Central memory CD8-positive, alpha-beta T cell (primary cell): ENCODE results near the gene LDHAL6B.

ENCODE experiments used
- ATAC-seq: fragments of 150-1000 bp; cut with Tn5 transposase; replicated peaks from 2 replicates; pipeline ENCODE4 v1.10.0; 2022; ENCODE audit warnings: mild to moderate bottlenecking, moderate FRiP score, moderate number of reproducible peaks; ENCODE audit not compliant: poor library complexity, severe bottlenecking; ENCODE audit errors: extremely low read depth
- DNase-seq, 2 donors: peaks; one replicate each; pipeline ENCODE4 v3.0.0; 2021; ENCODE audit warnings: low spot score in 2 of 2
- H3K27ac Mint-ChIP-seq: one replicate; pipeline ENCODE4 v1.8.0; 2022; ENCODE audit warnings: low read depth, mild to moderate bottlenecking, moderate library complexity, mixed read lengths
- H3K27me3 Mint-ChIP-seq: one replicate; pipeline ENCODE4 v1.8.0; 2022; ENCODE audit warnings: mixed read lengths
- H3K36me3 Mint-ChIP-seq: one replicate; pipeline ENCODE4 v1.8.0; 2022; ENCODE audit warnings: mild to moderate bottlenecking, moderate library complexity, mixed read lengths; ENCODE audit not compliant: insufficient read depth
- H3K4me1 Mint-ChIP-seq: one replicate; pipeline ENCODE4 v1.8.0; 2022; ENCODE audit warnings: mixed read lengths
- H3K4me3 Mint-ChIP-seq: one replicate; pipeline ENCODE4 v1.8.0; 2022; ENCODE audit warnings: mild to moderate bottlenecking, moderate library complexity, mixed read lengths
- H3K9me3 Mint-ChIP-seq: one replicate; pipeline ENCODE4 v1.8.0; 2022; ENCODE audit warnings: mixed read lengths

Gene LDHAL6B

DNA sequence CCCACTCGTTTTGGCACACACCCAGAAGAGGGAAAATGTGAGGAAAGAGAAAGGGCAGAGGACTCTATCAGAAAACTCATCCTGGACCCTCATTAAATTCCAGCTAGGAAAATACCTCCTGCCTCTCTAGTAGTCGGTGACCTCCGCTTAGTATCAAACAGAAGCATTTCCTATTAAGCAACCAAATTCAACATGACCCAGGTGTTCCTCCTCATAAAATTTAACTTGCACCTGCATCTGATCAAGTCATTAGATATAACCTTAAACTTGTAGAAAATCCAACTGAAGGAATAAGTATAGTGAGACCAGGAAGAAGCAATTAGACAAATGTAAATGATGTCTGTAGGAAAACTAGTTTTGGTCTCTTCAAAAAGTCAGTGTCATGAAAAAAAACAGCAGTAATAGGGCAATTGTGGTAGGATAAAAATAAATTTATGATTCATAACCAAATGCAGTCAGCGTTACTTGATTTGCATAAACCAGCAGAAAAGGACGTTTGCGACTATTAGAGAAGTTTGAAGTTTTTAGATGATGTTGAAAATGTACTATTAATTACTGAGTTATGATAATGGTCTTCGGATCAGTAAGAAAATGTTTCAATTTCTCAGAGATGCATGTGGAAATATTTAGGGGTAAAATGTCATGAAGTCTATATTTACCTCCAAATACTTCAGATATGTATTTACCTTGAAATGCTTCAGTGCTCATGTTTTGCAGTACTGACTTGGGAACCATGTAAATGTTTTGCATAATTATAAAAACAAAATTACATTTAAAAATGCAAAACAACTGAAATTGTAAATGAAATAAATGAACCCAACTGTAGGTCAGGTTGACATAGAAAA is 44.6 kb downstream of the LDHAL6B start:
- Mint-ChIP-seq H3K4me3 (no peak overlapping the region), H3K4me1 (peaks cover 10% of the 10 kb centered on the region), H3K9me3 (no peaks in the 10 kb centered on the region), H3K27ac (no peak overlapping the region), H3K27me3 (no peaks in the 10 kb centered on the region), H3K36me3 (no peaks in the 10 kb centered on the region)
- no peak for ATAC-seq
- no peak for DNase-seq

- no peaks in the 10 kb centered on the region for H3K36me3 Mint-ChIP-seq
- H3K27me3 Mint-ChIP-seq: no peaks in the 10 kb centered on the region
- DNase-seq (no peak), ATAC-seq (no peak)
- no peak overlapping the region for H3K27ac Mint-ChIP-seq
- H3K9me3 Mint-ChIP-seq: no peaks in the 10 kb centered on the region
- peaks cover 12% of the 10 kb centered on the region for H3K4me1 Mint-ChIP-seq
- H3K4me3 Mint-ChIP-seq: no peak overlapping the region
These were observed 45.5 kb downstream of the LDHAL6B start for GRCh38 chr15:59252137-59252536.

DNA sequence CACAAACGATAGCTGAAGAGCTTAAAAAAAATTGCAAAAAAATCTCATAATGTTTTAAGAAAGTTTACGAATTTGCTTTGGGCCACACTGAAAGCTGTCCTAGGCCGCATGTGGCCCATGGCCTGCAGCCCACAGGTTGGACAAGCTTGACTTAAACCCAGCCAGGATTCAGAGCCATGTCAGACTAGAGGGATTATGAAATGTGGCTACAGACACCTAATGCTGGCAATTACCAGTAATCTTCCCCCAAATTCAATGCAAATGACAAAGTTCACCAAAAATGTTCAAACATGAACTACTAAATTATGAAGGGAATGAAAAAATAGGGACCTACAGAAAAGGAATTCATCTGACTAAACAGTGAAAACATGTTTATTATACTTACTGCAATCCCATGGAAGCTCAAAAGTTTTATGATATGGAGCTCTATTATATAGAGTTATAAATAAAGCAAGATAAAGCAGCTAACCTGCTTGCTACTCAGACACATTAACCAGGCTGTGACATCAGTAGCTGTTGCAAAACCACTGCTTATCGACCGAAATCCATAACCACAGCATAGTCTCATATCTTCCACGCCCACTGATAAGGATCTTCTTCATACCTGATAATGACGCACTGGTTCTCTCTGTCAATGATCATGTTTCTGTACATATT is 49.2 kb downstream of the LDHAL6B start:
- Mint-ChIP-seq H3K4me3 (no peak overlapping the region), H3K27ac (no peak overlapping the region), H3K27me3 (no peaks in the 10 kb centered on the region), H3K36me3 (no peaks in the 10 kb centered on the region), H3K4me1 (peaks cover 12% of the 10 kb centered on the region), H3K9me3 (no peaks in the 10 kb centered on the region)
- peak; percentile 67 for ATAC-seq
- DNase-seq: no peak

- peaks cover 12% of the 10 kb centered on the region for H3K4me1 Mint-ChIP-seq
- ATAC-seq (no peak), DNase-seq (no peak)
- no peaks in the 10 kb centered on the region for H3K27me3 Mint-ChIP-seq
- H3K27ac Mint-ChIP-seq: no peak overlapping the region
- H3K9me3 Mint-ChIP-seq: no peaks in the 10 kb centered on the region
- H3K36me3 Mint-ChIP-seq: no peaks in the 10 kb centered on the region
- H3K4me3 Mint-ChIP-seq: no peak overlapping the region
These were observed 49.8 kb downstream of the LDHAL6B start for GRCh38 chr15:59256482-59256881.

DNA sequence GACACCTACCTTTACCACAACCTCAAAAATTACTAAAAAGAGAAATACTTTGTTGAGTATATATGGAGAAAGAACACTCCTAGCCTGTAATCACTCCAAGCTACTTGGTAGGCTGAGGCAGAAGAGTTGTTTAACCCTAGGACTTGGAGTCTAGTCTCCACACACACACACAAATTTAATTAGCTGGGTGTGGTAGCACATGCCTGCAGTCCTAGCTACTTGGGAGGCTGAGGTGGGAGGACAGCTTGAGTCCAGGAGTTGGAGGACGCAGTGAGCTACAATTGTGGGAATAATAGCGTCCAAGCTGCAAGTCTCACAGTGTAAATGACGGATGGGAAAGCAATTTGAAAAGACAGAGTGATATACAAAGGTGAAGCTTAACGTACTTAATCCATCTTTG is 50.5 kb downstream of the LDHAL6B start:
- H3K36me3 Mint-ChIP-seq: no peaks in the 10 kb centered on the region
- DNase-seq (no peak), ATAC-seq (no peak)

More for the DNA sequence above, 50.5 kb downstream of the LDHAL6B start:
- H3K27ac Mint-ChIP-seq: no peak overlapping the region
- no peaks in the 10 kb centered on the region for H3K27me3 Mint-ChIP-seq
- no peak overlapping the region for H3K4me3 Mint-ChIP-seq
- H3K9me3 Mint-ChIP-seq: no peaks in the 10 kb centered on the region
- H3K4me1 Mint-ChIP-seq: peaks cover 12% of the 10 kb centered on the region
